HS-27A (cell line): ENCODE measurements around the gene KCTD5.

Source experiments
- DNase-seq: peaks from one replicate; pipeline ENCODE4 v3.0.0-alpha.2; 2012; ENCODE audit warnings: low read depth, missing footprints

The KCTD5 gene

DNA sequence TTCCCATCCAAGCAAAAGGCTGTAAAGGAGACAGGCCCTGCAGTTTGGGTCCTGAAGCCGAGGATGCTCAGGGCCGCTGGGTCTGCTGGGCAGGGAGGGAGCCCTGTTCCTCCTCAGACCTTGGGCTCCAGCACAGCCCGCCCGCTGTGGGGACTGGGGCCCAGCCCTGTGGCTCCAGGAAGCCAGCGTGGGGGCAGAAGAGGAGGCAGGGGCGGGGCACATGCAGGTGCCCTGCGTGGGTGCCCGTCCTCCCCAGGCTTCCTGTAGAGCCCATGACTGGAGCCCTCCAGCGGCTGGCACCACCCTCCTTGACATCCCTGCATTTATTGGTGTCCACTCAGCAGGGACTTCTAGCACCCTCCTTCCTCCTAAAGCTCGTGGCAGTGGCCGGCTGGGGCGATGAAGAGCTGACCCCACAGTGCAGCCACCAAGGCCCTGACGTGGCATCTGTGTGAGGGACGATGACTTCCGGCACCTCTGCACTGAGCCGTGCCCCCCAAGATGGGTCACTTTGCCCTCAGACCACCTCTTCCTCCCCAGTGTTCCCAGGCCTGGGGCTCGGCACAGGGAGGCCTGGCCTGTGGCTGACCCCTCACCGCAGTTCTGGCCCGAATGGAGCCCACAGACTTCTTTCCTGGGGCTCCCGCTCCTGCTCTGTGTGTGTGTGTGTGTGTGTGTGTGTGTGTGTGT lies 27.8 kb downstream of the KCTD5 start:
- DNase-seq, result no peak

DNA sequence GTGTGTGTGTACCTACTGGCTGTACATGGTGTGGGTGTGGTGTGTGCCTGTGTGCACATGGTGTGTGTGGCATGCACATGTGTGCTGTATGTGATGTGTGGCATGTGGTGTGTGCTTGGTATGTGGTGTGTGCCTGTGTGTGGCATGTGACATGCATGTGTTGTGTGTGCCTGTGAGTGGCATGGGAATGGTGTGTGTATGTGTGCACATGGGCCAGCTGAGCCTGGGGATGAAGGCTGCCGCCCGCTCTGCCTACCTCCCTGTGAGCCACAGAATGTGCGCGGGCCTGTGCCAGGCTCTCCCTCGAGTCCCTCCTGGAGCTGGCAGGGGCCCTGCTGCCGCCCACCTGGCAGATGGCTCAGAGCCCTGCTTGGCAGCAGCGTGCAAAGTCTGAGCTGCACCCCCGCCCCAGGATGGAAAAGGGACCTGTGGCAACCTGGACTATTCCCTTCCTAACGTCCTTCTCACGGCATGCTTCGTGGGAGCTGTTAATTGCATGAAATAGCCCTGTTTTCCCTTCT lies 28.4 kb downstream of the KCTD5 start:
- DNase-seq, result no peak

DNA sequence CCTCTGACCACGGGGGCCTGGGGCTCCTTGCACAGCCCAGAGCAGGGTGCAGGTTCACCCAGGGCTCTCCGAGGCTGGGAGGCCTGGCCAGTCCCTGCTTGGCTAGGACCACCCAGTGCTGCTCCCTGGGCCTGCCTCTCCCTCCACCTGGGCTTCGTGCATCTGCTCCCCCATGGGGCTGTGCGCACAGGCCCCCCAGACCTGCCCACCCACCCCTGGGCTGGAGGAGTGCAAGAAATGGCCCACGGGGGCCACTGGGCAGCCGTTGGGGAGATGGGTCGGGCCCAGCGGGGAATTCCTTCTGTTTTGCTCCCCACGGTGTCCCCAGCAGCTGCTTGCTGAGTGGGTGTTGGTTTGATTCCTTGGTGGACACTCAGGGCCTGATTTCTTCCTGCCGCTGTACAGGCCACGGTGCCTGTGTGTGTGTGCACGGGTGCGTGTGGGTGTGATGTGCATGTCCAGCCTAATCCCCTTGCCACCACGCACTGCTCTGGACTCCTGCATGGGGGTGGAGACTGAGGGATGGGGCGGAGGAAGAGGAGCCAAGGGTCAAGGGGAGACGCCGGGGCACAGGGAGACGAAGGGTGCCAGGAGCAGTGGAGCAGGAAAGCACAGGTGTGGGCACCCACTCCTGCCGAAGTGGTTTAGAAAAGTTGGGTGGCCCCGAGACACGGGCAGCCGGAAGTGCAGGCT lies 29.2 kb downstream of the KCTD5 start:
- DNase-seq, result no peak

DNA sequence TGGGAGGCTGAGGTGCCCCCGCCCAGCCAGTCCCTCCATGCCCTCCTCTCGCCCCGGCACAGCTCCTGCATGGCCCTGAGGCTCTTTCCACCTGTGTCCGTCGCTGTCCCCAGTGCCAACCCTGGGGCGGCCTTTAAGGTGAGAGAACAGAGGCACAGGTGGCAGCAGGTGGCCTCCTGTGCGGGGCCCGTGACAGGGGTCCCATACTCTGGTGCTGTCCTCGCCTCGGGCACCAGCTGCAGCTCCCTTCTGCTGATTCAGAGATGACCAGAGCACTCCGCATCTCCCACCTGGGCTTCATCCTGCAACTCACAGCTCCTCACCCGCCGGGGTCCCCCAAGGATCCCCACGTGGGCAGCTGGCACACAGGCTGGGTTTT lies 29.7 kb downstream of the KCTD5 start:
- DNase-seq, result no peak

DNA sequence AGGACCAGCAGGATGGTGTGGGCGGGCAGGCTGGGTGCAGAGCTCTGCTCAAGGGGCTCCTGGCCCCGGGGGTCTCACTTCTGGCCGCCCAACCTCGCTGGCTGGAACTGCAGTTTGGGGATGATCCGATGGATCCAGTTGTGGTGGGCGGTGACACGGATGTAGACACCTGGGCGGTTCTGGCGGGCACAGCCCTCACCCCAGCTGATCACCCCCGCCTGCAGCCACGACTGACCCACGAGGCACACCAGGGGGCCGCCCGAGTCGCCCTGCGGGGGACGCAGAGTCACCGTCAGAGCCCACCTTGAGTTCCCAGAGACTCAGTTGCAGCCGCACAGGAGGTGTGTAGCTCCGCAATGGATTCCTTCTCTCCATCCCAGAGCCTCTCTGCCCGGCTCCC lies 30.2 kb downstream of the KCTD5 start:
- no peak for DNase-seq

DNA sequence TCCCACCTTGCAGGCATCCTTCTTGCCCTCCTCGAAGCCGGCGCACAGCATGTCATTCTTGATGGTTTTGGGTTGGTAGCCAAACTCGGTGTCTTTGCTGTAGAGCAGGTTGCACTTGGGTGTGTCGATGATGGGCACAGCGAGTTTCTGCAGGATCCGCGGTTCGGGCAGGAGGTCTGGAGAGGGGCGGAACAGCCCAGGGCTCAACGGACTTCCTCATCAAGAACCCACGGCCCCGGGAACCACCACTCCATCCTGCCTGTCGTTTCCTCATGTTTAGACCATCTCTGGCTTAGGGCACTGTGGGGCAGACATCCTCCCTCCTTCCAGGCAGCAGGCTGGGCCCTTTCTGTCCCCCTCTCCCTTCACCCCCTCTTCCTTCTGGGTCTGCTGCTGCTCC lies 31.2 kb downstream of the KCTD5 start:
- no peak for DNase-seq

DNA sequence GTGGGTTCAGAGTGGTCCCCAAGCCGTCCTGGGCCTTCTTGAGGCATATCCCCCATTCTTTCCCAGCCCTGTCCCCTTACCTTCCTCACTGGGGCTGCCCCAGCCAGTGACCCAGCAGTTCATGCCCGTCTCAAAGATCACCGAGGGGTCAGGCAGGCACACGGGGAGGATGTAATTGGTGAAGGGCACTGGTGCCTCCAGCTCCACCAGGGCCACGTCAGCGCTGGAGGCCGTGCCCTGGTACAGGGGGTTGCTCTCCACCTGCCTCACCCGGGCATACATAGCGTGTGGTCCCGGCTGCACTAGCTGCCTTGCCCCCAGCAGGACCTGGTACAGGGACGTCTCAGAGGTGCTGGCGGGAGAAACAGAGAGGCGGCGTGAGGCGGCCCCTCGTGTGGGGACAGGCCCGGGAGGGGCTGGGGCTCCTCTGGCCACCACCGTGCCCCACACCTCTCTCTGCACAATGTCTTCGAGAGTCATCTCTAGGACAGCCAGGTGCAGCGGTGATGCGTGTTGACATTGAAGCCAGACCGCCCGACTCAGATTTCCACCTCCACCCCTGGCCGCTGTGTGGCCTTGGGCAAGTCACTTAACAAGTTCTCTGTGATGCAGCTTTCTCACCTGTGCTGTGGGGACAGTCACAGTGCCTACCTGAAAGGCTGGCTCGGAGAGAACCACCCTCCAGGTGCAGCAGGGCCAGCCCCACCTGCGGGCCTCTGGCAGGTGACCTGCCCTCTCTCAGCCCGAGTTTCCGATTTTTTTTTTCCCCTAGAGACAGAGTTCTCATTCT lies 31.9 kb downstream of the KCTD5 start:
- no peak for DNase-seq

DNA sequence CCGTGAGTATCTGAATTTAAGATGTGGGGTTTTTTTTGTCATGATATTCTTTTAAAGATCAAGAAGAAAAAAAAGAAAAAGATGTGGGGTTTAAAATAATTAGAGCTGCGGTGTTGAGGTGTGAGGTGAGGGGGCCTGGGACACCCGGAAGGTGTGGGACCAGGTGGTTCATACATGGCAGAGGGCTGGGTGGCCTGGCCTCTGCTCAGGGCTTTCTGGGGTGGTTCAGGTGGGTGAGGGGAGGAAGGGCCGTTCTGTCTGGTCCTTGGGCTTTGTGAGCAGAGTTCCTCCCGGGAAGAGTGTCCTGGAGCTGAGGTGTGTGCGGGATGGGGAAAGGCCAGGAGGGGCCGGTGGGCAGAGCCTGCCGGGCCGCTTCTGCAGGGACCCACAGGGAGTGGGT lies 32.7 kb downstream of the KCTD5 start:
- no peak for DNase-seq

DNA sequence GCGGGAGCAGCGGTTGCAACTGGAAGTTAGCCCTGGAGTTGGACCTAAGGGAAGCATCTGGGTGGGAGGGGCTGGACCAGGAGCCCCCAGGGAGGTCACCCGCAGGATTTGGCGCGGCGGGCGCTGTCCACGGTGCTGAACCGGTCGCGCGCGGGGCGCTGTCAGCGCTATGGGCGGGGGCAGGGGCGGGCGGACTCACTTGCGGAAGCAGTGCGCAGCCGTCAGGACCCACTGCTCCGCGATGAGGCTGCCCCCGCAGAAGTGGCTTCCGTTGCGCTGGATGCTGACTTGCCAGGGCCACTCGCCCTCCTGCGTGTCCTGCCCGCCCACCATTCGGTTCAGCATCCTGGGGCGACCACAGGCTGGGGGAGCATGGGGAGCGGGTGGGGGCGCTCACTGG lies 33.2 kb downstream of the KCTD5 start:
- no peak for DNase-seq

DNA sequence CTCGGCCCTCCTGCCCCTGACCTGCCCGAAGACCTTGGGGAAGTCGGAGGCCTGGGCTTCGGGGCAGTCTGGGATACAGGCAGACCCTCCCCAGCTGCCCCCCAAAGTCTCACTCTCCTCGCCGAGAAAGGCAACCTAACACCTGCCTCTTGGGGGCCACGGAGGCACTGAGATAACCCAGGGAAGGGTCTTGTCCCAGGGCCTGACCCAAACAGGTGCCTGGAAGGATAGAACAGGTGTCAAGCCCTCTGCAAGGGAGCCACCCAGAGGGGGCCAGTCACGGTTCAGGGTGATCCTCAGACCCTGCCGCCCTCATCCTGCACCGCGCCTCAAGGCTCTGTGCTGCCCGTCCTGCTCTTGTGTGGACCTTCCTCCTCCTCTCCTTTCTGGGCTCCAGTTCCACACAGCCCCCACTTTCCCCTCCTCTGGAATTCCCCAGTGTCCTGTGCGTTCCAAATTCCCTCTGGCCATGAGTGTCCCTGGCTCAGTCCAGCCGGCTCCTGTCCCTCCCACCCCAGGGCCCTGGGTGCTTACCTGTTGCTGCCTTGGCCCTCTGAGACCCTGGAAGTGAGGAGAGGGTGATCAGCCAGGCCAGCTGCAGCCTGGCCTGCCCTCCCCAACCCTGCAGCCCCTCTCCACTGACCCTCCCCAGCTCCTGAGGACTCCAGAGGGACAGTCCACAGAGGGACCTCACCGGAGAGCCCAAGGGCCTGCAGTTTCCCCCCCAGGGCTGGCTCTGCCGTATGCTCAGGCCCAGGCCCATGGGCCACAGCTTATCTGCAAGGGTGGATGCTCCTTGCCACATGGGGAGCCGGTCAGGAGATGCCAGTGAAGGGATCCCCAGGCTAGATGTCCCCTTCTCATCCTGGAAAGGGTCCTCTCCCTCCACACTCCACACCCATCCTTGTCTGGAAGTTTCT lies 33.9 kb downstream of the KCTD5 start:
- no peak for DNase-seq

DNA sequence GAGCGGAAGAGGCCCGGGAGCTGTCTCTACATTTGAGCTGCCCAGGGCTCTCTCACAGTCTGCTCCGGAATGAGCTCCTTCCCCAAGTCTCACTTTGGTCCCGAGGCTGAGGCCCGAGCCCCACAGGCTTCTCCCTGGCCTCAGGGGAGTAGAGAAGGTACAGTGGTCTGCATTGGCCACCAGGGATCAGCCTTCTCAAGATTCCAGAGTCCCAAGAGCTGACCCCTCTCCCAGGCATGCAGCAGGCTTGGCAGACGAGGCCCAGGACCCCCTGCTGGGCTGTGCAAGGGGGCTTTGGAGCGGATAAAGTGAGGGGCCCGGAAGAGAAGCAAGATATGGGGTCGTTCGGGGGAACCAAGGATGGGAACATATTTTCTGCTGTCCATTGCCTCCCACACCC lies 34.6 kb downstream of the KCTD5 start:
- DNase-seq, result no peak

DNA sequence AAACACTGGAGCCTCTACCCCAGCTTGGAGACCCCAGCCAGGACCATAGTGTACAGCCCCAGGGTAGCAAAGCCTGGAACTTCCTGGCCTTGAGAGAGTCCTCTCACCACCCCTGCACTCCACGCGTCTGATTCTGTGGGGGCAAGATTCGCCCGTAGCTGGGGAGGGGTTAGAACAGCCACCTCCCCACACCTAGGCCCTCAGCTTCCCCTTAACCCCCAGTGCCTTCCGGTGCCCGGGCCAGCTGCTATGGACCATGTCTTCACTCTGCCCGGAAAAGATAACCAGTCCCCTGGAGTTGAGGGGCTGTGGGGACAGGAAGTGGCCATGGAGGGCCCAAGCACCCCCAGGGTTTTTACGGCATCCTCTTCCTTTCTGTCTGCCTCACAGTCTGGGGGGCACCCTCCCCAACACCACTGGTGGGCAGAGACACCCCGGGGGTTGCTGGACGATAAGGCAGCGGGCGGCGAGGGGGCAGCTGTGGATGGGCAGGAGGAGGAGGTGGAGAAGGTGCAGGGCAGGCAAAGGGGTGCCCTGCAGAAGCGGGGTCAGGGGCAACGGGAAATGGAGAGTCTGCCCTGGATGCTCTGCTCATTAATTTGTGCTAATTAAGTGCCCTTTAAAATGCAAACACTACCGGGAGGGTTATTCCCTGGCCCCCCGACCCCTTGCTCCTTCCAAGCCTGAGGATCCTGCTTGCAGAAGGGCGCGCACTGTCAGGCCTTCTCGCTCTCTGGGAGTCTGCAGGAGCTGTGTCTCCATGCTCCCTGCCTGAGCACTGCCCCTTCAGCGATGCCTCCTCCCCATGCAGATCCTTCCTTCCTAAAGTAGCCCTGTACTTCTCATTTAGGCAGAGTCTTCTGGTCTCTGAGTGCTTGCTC lies 35.3 kb downstream of the KCTD5 start:
- no peak for DNase-seq

DNA sequence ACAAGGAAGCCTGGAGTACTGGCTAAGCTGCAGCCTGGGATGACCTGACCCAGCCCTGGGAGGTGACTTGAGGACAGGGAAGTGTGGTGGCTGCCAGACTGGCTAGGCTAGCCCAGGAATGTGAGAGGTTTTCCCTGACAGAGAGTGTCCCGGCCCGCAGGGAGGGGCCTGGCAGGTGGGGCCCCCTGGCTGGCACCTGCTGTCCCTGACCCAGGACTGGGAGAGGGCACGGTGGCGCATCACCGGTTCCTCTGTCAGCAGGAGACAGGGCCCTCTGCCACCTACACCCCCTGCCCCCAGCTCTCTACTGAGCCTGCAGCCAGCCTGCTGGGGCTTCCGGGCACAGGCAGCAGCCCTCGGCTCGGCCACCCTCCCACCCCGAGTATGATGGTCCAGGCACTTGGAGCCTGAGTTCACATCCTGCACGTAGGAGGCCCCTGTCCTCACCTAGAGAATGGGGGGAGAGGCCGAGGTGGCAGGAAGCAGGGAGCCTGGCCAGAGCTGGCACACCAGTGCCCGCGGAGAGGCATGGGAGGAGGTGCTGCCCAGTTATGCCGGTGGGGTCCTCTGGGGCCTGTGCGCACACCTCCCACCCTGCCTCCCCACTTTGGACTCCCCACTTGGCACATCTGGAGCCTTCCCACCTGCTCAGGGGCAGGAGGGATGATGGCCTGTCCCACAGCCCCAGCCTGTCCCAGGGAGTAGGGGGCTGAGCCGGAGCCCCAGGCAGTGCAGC lies 37.2 kb downstream of the KCTD5 start:
- DNase-seq, result no peak

DNA sequence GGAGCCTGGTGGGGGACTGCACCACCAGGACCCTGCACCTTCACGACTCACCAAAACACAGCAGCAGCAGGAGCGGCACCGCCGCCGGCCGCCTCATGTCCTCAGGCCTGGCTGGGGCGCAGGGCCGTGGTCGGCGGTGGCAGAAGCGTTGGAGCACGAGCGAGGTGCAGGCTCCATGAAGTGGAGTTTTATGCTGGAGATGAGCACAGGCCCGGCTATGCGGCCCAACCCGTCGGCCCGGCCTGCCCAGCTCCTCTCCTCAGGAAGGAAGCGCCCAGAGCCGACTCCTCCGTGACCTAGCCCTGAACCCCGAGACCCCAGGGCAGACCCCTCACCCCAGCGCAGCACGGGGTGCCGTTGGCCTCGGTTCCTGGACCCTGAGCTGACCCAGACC lies 37.7 kb downstream of the KCTD5 start, which contains the start of gene PRSS27:
Gene PRSS27 (minus strand): TSS at position 161 of the 394 bp plus-strand sequence. CDS start 64 bp downstream, at position 97.
- DNase-seq, result no peak

DNA sequence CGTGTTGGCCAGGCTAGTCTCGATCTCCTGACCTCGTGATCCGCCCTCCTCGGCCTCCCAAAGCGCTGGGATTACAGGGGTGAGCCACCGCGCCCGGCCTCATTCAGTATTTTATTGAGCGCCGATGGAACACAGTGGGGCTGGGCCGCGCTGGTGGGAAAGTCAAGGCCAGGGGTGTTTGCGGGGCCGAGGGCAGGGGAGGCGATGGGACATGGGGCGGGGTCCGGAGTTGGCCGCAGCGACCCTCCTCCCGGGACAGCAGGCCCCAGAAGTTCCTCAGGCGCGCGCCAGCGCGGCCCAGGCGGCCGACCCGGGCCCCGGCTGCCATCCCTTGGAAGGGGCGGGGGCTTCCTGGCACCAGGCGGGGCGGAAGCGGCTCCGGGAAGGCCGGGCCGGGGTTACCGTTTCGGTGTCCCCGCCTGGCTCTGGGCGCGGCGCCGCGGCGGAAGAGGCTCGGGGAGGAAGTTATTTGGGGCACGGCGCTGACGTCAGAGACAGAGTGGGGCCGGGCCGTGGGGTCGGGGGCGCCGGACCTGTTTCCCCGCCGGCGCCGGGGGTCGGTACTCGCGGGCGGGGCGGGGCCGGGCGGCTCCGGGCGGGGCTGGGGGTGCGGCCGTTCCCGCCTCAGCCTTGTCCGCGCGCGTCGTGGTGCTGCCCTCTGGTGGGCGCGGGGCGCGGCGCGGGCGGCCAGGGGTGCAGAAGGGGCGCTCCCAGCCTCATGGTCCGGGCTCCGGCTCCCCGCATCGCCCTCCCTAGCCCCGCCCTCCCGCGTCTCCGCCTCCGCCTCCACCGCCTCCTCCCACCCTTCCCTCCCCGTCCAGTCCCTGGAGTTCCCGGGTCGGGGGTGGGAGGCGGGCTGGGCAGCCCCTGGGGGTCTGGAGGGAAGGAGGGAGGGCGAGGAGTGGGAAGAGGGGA lies 38.7 kb downstream of the KCTD5 start:
- DNase-seq, result peak; percentile 48

DNA sequence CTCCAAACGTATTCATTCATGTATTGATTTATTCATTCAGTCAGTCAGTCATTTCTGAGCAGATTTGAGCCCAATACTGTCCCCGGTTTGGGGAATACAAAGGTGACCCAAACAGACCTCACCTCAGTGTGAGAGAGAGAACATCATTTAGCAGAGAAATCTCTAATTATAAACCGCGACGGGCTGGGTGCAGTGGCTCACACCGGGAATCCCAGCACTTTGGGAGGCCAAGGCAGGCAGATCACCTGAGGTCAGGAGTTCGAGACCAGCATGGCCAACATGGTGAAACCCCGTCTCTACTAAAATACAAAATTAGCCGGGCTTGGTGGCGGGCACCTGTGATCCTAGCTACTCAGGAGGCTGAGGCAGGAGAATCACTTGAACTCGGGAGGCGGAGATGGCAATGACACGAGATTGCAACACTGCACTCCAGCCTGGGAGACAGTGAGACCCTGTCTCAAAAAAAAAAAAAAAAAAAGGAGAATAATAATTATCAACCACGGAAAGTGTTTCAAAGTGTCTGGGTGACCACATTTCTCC lies 39.4 kb downstream of the KCTD5 start:
- DNase-seq, result peak; percentile 7

DNA sequence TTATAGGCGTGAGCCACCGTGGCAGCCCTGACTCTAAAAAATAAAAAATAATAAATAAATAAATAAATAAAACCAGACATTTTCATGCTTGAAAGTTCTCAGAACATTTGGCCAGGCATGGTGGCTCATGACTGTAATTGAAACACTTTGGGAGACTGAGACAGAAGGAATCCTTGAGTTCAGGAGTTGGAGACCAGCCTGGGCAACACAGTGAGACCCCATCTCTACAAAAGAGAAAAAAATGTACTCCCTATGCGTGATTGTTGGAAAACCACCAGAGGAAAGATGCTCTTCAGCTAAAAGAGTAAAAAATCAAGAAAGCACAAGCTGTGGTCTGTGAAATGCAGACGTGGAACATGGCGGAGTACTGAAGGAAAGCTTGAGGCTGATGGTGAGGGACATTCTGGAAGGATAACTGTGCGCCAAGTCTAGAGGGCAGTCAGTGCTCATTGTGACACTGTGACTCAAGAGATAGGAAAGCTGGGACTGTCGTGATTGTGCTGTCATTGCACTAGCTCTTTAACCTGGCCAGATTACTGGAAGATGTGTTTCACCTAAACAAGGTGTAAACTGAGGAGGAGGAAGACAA lies 41.9 kb downstream of the KCTD5 start:
- no peak for DNase-seq

DNA sequence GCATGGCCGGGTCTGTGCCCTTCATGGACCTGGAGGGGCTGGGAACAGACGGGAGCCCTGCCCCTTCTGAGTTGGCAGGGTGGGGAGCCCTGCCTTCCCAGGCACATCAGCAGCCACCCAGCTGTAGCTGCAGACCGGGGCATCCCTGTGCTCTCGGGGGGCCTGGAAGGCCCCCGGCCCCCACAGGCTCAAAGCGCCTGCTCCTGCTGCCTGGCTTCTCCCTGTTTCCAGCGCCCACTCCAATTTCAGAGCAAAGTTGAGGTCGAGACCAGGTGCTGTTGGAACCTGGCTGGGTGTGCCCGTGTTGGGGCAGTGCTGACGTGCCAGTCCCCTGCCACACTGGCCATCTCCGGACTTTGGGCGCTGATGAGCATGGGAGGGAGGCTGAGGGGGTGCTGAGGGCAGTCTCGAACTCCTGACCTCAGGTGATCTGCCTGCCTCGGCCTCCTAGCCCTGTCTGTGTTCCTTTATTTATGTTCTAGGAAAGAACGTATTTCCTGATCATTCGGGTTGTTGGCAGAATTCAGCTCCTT lies 42.6 kb downstream of the KCTD5 start:
- no peak for DNase-seq
